Ovary (tissue), 9 donors: Measurements from ENCODE around the gene SUGP1. TPM values are rescaled to one million over a fixed set of nuclear protein-coding genes. Genes with fewer than 3 reads are reported as not detected.

ENCODE experiments used
- DNase-seq, 5 donors: peaks; one replicate each; pipeline ENCODE4 v3.0.0-alpha.2; 2019 to 2020
- H3K27ac ChIP-seq, 2 donors: fragments of 200-600 bp; one replicate each; pipeline versions ENCODE4 v1.5.1 to v1.8.0; 2019 to 2022
- H3K27me3 ChIP-seq: fragments of 200-600 bp; one replicate; pipeline ENCODE4 v1.8.0; 2022
- H3K36me3 ChIP-seq: fragments of 200-600 bp; sonication (generic); one replicate; pipeline ENCODE4 v1.5.1; 2019
- H3K4me1 ChIP-seq: one replicate; pipeline ENCODE4 v1.8.1; 2013; ENCODE audit warnings: mild to moderate bottlenecking, moderate library complexity; ENCODE audit not compliant: insufficient read depth
- H3K4me3 ChIP-seq: fragments of 200-600 bp; sonication (generic); one replicate; pipeline ENCODE4 v1.5.1; 2017
- H3K9me3 ChIP-seq, 2 donors: fragments of 200-600 bp in 1 of 2; sonication (generic) in 1 of 2; one replicate each; pipeline versions ENCODE4 v1.5.1 to v1.8.1; 2013 to 2019; ENCODE audit warnings: mild to moderate bottlenecking in 1 of 2, moderate library complexity in 1 of 2
- EP300 ChIP-seq: sonication (generic); formaldehyde crosslinking; IDR thresholded peaks from one replicate; pipeline ENCODE4 v1.6.1; 2017; ENCODE audit warnings: antibody characterized with exemption
- POLR2A ChIP-seq: fragments of 450-650 bp; IDR thresholded peaks from one replicate; pipeline ENCODE4 v1.6.1; 2017; ENCODE audit warnings: antibody characterized with exemption, mild to moderate bottlenecking, moderate library complexity
- WGBS, 3 donors: extraction: QIAGEN DNeasy Blood & Tissue Kit in 1 of 3; methylation state at CpG; one replicate each; pipeline versions ENCODE4 v1.1.5 to v1.1.7; 2013 to 2017; 5-methylcytosine and 5-hydroxymethylcytosine counted together
- intact Hi-C, 4 donors: fragments of 100-400 bp; cut with DNase I; formaldehyde crosslinking; loops; one replicate each; pipeline versions ENCODE4 v1.11.0 to v1.15.1; 2022 to 2023
- polyA plus RNA-seq, 2 donors: library from polyadenylated mRNA; stranded (reverse); fragments of 200-250 nt in 1 of 2; fragments of 350-450 nt in 1 of 2; fragmentation: Illumina TruSeq in 1 of 2; extraction: RNeasy Lipid Tissue Mini Kit (QIAGEN cat#74804) in 1 of 2; gene quantifications; one replicate each; pipeline ENCODE4 v1.2.3, GENCODE V29; 2013 to 2014
- total RNA-seq, 7 donors: library from RNA; depleted of rRNA in 2 of 7; stranded (reverse); fragments of >200 nt in 2 of 7; fragmentation: NEBNext Ultra II Directional in 3 of 7; extraction: Animal tissue kit (Norgen Biotek cat#: 25700) in 3 of 7; gene quantifications; one replicate each; pipeline versions ENCODE4 v1.1.0 to v1.2.4, GENCODE V29; 2016 to 2023
- TF ChIP-seq, protein P1 (sequence below), 3 donors: fragments of 450-650 bp in 2 of 3; fragments of 200-600 bp in 1 of 3; IDR thresholded peaks; one replicate each; pipeline versions ENCODE4 v1.5.1 to v1.8.0; 2016 to 2022; ENCODE audit warnings: antibody characterized with exemption in 3 of 3, mild to moderate bottlenecking in 1 of 3
- donor health status: DM: no; HTN: no; CAD: no; lungs with moderate emphysema.
- donor health status: DM: no; HTN: no; CAD: no.
- donor health status: Bipolar disorder and iron deficiency.
- donor health status: DM: yes; HTN: yes; CAD: no.
- donor health status: DM: no; HTN: no; CAD: no.
- donor health status: DM: yes; HTN: yes; CAD: no.

Gene SUGP1
- total and polyA plus RNA-seq, 9 donors, result 14.7 to 42.9 (median 36.6) TPM

GRCh38 chr19:19236173-19236572 lies 84.1 kb downstream of the SUGP1 start:
- no peak overlapping the region for H3K4me3 ChIP-seq

DNA sequence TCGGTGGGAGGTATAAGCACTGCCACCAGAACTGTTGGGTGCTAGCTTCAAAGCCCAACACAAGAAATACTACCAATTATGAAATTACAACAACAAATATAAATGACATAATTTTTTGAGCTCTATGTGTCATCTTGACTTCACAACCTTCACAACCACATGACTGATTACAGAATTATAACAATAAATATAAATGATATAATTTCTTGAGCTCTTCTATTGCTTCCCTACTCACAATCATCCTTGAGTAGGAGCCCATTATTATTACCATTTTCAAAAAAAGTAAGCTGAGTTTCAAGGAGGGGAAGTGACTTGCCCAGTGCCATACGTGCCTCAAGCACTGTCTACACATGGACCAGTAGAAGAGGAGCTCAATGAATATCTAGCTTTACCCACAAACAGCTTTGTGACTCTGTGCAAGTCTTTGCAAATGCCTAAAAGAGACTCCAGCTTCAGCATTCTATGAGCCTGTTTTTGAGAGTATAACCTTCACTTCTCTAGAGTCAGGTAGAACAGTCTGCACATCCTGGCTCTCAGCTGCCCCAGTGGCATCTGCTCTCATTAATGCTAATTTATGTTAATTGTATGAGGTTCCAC lies 86.0 kb downstream of the SUGP1 start:
- Histone ChIP-seq H3K9me3 (peaks cover 0 to 14% of the 10 kb centered on the region in 2 donors), H3K4me1 (no peaks in the 10 kb centered on the region), H3K36me3 (no peaks in the 10 kb centered on the region), H3K4me3 (no peak overlapping the region), H3K27ac (no peak overlapping the region), H3K27me3 (no peaks in the 10 kb centered on the region)
- intact Hi-C loops, result no loop called here
- WGBS, 3 donors, result 62 to 90% (median 84%) methylated on average over 2 of the region's 2 CpGs
- TF ChIP-seq, protein P1, sequence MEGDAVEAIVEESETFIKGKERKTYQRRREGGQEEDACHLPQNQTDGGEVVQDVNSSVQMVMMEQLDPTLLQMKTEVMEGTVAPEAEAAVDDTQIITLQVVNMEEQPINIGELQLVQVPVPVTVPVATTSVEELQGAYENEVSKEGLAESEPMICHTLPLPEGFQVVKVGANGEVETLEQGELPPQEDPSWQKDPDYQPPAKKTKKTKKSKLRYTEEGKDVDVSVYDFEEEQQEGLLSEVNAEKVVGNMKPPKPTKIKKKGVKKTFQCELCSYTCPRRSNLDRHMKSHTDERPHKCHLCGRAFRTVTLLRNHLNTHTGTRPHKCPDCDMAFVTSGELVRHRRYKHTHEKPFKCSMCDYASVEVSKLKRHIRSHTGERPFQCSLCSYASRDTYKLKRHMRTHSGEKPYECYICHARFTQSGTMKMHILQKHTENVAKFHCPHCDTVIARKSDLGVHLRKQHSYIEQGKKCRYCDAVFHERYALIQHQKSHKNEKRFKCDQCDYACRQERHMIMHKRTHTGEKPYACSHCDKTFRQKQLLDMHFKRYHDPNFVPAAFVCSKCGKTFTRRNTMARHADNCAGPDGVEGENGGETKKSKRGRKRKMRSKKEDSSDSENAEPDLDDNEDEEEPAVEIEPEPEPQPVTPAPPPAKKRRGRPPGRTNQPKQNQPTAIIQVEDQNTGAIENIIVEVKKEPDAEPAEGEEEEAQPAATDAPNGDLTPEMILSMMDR (IDR thresholded peaks at IDR 0.05), result no peak
- DNase-seq, result no peak

More at GRCh38 chr19:19236173-19236572, 84.1 kb downstream of the SUGP1 start:
- DNase-seq, result no peak
- Histone ChIP-seq H3K36me3 (no peaks in the 10 kb centered on the region), H3K27ac (no peak overlapping the region), H3K9me3 (peaks cover 0 to 14% of the 10 kb centered on the region in 2 donors), H3K4me1 (no peaks in the 10 kb centered on the region), H3K27me3 (no peaks in the 10 kb centered on the region)
- intact Hi-C loops, result no loop called here
- no peak for TF ChIP-seq EP300
- TF ChIP-seq, protein P1 (IDR thresholded peaks at IDR 0.05), result no peak
- TF ChIP-seq POLR2A, result no peak

GRCh38 chr19:19232261-19232721 lies 88.0 kb downstream of the SUGP1 start:
- TF ChIP-seq, protein P1 (IDR thresholded peaks at IDR 0.05), result no peak
- no peak for TF ChIP-seq POLR2A
- TF ChIP-seq EP300, result no peak
- no peak overlapping the region for H3K4me3 ChIP-seq
- H3K4me1 ChIP-seq, result no peaks in the 10 kb centered on the region
- intact Hi-C loops, result no loop called here
- H3K27ac ChIP-seq, result no peak overlapping the region
- WGBS, 3 donors, result 72 to 77% (median 73%) methylated on average over 19 of the region's 19 CpGs
- H3K9me3 ChIP-seq, result peaks cover 0 to 14% of the 10 kb centered on the region in 2 donors
- no peak for DNase-seq
- H3K27me3 ChIP-seq, result no peaks in the 10 kb centered on the region
- H3K36me3 ChIP-seq, result no peaks in the 10 kb centered on the region

DNA sequence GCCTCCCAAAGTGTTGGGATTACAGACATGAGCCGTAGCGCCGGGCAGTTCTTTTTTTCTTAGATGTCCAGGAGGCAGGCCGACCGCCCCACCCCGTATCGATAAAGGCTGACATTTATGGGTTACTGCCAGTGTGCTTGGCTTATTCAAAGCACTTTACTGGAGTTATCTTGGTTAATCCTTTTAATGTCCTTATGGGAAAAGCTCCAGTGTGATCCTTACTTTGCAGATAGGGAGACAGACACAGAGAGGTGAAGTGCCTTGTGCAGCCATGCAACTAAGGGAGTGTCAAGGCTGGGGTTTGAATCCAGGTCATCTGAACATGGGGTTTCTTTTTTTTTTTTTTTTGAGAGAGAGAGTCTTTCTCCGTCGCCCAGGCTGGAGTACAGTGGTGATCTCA lies 89.3 kb downstream of the SUGP1 start:
- TF ChIP-seq, protein P1 (IDR thresholded peaks at IDR 0.05), result no peak
- TF ChIP-seq POLR2A (no peak), EP300 (no peak)
- 75 to 82% (median 75%) methylated on average over 9 of the region's 9 CpGs for WGBS, 3 donors
- Histone ChIP-seq H3K27ac (no peak overlapping the region), H3K27me3 (no peaks in the 10 kb centered on the region), H3K4me1 (no peaks in the 10 kb centered on the region), H3K9me3 (peaks cover 0 to 14% of the 10 kb centered on the region in 2 donors), H3K4me3 (no peak overlapping the region), H3K36me3 (no peaks in the 10 kb centered on the region)
- DNase-seq, result no peak
- intact Hi-C loops, result no loop called here
